Activated CD4-positive, alpha-beta T cell treated with anti-CD3 and anti-CD28 coated beads, Interleukin-2, Interleukin-4, amounts not matched to agents 100 ng/mL and 50 ng/mL, durations not matched to agents 16 hours and 8 hours (primary cell): Measurements from ENCODE around the gene ACBD7.

Source experiments
- DNase-seq: peaks from one replicate; pipeline ENCODE4 v3.0.0-alpha.2; 2020; ENCODE audit warnings: low spot score

The ACBD7 gene

GRCh38 chr10:15091418-15091817, 2.8 kb upstream of the ACBD7 start:
- no peak for DNase-seq

DNA sequence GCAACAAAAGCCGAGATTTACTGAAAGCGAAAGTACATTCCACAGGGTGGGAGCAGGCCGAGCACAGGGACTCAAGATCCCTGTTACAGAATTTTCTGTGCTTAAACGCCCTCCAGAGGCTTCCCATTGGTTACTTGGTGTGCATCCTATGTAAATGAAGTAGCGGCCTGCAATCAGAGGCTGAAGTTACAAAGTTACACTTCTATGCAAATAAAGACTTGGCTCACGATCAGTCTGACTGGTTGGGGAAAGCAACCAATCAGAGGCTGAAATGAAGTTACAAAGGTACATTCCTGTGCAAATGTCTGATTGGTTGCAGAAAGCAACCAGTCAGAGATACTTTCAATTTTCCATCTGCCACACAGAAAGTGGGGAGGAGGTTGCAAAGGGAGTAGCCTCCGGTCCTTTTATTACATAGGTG, 4.1 kb downstream of the ACBD7 start:
- peak; percentile 6 for DNase-seq

- no peak for DNase-seq
These were observed 4.7 kb downstream of the ACBD7 start for GRCh38 chr10:15083674-15084501.

DNA sequence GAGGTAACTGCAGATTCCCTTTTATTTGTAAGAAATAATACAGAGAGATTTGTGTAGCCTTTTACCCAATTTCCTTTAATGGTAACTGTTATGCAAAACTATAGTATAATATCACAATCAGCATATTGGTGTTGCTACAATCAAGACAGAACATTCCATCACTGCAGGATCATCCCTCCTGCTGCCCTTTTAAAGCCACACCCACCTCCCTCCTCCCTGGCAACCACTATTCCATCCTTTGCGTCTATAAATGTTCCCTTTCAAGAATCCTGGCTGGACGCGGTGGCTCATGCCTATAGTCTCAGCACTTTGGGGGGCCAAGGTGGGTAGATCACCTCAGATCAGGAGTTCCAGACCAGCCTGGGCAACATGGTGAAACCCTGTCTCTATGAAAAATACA, 13.2 kb downstream of the ACBD7 start:
- DNase-seq = no peak

DNA sequence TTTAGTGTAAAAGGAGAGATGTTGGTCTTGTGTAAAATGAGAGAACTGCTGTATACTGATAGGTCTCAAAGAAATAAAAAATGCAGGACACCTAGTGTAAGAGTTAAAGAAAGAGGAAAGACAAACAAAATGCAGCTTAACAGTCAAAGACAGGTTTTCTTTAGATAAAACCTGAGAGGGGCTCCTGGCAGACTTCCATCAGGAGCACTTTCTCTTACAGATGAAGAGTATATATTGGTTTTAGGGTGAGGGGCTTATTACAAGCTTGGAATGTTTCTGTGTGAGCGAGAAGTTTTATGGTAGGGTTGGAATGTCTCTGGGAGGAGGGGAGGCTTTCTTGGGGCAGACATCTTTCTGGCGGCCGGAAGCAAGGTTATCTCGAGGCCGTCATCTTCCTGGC, 16.2 kb downstream of the ACBD7 start:
- DNase-seq = no peak

GRCh38 chr10:15069230-15069629, 19.3 kb downstream of the ACBD7 start:
- DNase-seq = no peak

- DNase-seq = no peak
These were observed 19.8 kb downstream of the ACBD7 start for GRCh38 chr10:15068802-15069201.

DNA sequence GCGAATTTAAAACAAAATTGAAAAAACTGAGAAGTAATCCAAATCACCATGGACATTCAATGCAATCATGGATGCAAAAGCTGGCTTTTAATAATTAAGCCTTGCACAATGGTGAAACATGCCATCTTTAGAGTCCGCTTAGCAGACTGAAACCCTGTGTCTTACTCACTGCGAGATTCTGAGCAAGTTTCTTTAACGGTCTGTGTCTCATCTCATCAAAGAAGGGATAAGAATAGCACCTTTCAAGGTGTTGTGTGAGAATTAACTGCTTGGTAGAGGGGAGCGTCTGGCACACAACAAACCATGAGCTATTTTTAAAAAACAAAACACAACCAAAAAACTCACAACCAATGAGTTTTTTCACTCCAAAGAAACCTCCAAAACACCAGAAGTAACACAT, 21.4 kb downstream of the ACBD7 start:
- DNase-seq = no peak

DNA sequence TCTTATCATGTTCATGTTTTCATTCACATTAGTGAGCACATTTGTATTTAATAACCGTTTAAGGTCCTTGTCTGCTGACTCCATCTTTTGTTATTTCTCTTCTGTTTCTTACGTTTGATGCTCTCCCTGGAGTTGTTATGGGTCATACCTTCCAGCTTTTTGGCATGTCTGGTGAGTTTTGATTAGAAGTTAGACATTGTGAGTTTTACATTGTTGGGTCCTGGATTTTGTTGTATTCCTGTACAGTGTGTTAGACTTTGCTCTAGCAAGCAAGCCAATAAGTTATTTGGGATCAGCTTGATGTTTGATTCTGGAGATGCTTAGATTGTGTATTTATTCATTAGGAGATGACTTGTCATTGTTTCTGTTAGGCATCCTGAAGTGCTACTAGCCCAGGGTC, 27.9 kb downstream of the ACBD7 start:
- DNase-seq = no peak

GRCh38 chr10:15059914-15060313, 28.7 kb downstream of the ACBD7 start:
- DNase-seq = no peak

GRCh38 chr10:15058689-15059088, 29.9 kb downstream of the ACBD7 start:
- DNase-seq = no peak

DNA sequence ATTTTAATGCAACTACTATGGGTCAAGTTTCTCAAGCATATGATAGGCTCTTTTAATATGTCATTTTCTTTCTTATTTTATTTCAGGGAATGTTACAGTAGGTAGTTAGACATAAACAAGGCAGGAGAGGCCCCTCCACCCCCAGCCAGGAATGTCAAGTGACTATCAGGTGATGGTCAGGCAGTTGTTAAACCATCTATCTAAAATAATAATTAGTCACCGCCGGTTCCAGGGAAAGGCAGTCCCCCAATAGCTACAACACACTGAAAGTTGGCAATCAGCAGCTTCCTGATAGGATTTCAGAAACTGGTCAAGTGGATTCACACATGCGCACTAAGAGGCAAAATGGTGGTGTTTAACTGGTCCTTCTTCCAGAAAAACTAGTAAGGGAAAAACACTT, 35.5 kb downstream of the ACBD7 start:
- no peak for DNase-seq

- no peak for DNase-seq
These were observed 36.5 kb downstream of the ACBD7 start for GRCh38 chr10:15052121-15052520.

GRCh38 chr10:15049533-15049932, 39.0 kb downstream of the ACBD7 start:
- DNase-seq = no peak

DNA sequence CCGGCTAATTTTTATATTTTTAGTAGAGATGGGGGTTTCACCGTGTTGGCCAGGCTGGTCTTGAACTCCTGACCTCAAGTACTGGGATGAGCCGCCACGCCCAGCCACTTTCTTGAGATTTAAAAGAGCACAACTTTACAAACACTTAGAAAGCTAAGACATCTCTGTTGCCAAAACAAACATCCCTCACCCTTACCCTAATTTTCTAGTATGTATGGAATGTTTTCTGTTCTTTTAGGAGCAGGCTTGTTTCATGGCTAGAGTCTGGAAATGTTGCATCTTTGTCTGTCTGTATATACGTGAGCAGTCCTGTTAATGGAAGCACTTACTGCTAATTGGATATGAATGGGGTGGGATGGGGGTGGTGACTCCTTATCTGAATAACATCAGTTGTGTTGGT, 42.0 kb downstream of the ACBD7 start:
- no peak for DNase-seq

DNA sequence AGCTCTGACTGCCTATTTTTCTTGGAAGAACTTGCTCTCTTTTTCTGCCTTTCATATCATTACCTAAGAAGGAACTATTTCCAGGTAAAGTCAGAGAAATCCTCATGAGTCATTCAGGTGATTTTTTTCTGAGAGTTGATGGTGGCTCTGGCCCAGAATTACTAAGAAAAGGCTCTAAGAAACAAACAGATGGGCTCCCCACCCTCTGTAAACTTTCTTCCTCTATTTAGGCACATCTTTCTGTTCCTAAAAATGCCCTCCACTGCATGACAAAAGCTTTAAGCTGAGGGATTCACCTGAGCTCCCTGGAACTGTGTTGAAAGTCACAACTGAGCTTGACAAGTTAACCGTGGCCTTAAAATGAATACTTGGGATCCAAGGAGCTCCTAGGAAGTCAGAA, 43.2 kb downstream of the ACBD7 start:
- no peak for DNase-seq

DNA sequence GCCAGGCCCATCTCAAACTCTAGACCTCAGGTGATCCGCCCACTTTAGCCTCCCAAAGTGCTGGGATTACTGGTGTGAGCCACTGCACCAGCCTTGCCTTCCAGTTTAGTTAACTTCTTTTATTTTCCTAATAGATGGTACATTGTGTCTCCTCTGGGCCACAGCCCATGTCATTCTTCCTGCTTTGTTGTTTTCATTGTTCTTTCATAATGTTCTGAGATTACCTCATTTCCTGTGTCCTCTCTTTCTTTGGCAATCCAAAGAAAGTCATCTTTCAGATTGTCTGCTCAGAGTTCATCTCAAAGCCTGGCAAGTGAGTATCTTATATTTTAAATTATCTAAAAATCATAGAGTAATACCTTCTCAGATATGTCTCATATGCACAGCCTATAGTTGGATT, 44.9 kb downstream of the ACBD7 start, which contains the start of gene OLAH:
OLAH (plus strand) TSS at position 270 of the 400 bp plus-strand sequence. CDS start 3,346 bp downstream, outside the sequence.
- DNase-seq = no peak

- no peak for DNase-seq
These were observed 50.2 kb downstream of the ACBD7 start for GRCh38 chr10:15038416-15038815.

DNA sequence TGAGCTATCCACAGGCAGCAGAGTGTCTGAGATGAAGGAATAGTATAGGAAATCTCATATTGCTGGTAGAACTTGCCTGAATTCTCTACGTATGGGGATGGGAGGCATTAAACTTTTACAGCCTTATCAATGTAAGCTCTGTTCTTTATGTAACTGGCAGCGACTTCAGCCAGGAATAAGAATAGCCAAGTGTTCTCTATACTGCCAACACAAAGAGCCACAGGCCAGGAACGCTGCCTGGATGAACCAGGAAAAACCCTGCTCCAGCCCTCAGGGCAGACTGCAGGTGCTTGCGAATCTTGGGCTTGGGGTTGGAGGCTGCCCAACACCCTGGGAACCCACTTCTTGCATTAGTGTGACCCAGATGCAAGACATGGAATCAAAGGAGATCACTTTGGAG, 50.9 kb downstream of the ACBD7 start:
- no peak for DNase-seq

DNA sequence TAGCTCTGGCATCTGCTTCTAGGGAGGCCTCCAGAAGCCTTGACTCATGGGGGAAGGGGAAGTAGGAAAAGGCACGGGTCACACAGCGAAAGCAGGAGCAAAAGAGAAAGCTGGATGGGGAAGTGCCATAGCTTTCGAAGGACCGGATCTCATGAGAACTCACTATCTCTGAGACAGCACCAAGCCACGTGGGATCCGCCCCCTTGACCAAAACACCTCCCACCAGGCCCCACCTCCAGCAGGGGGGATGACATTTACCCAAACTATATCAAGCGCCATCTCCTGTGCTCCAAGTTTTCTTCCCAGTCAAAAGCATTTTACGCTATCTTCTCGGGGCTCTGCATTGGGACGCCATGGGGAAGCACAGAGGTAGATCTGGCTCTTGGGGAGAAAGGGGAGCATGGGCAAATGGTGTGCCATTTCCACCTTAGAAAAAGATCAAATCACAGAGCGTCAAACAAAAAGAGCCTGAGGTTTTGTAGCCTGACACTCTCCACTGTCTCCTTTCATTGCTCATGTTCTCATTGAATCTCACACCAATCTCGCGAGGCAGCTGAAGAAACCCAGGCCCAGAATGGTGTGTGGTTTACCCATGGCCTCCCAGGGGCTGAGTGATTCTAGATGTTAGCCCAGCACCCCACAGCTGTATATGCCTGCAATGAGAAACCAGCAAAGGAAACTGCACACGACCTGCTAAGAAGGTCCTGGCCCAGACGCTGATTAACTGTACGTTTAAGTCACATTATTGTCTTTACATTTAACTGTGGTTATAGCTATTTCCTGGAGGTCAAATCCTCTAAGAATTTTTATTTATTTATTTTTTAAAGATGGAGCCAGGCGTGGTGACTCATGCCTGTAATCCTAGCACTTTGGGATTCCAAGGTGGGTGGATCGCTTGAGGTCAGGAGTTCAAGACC, 52.9 kb downstream of the ACBD7 start:
- DNase-seq = no peak

DNA sequence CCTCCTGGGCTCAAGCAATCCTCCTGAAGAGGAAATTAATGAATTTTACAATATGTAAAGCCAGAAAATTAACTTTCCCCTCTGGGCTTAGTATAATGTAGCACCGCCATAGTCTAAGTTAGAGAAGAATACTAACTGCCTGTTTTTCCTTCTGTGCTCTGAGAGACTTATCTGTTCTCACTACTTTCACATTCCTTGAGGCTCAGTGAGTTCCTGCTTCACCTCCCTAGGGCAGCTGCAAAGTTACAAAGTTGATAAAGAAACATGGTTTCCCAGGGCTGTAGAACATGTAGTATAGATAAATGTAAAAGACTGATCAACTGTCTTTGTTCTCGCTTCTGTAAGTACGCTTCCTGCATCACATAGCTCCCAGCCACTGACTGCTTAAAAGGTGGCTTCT, 60.8 kb downstream of the ACBD7 start:
- no peak for DNase-seq
